Raji (cell line): ENCODE measurements around the gene MYBPH.

Experiments
- POLR2A ChIP-seq: IDR thresholded peaks from 2 replicates; pipeline ENCODE4 v1.6.1; 2011; ENCODE audit warnings: low read depth, low read length, control low read depth; ENCODE audit not compliant: insufficient read depth

MYBPH gene

GRCh38 chr1:203140743-203141520, 34.7 kb downstream of the MYBPH start:
- TF ChIP-seq POLR2A = no peak

- no peak for TF ChIP-seq POLR2A
Measured at GRCh38 chr1:203139976-203140475, 35.6 kb downstream of the MYBPH start.

GRCh38 chr1:203138066-203138465, 37.6 kb downstream of the MYBPH start:
- no peak for TF ChIP-seq POLR2A

GRCh38 chr1:203137324-203137723, 38.3 kb downstream of the MYBPH start:
- no peak for TF ChIP-seq POLR2A

- TF ChIP-seq POLR2A = no peak
Measured at GRCh38 chr1:203136409-203137042, 39.1 kb downstream of the MYBPH start.

GRCh38 chr1:203135636-203136305, 39.9 kb downstream of the MYBPH start:
- no peak for TF ChIP-seq POLR2A

- no peak for TF ChIP-seq POLR2A
Measured at GRCh38 chr1:203133970-203134725, 41.5 kb downstream of the MYBPH start.

GRCh38 chr1:203131548-203132200, 44.0 kb downstream of the MYBPH start:
- TF ChIP-seq POLR2A = no peak

- no peak for TF ChIP-seq POLR2A
Measured at GRCh38 chr1:203130358-203130985, 45.2 kb downstream of the MYBPH start.

GRCh38 chr1:203129501-203130231, 46.0 kb downstream of the MYBPH start:
- TF ChIP-seq POLR2A = no peak

GRCh38 chr1:203128716-203129500, 46.7 kb downstream of the MYBPH start:
- no peak for TF ChIP-seq POLR2A

- no peak for TF ChIP-seq POLR2A
Measured at GRCh38 chr1:203128431-203128715, 47.3 kb downstream of the MYBPH start.

GRCh38 chr1:203127666-203128430, 47.8 kb downstream of the MYBPH start, which contains the start of gene ADORA1:
ADORA1 (plus strand) TSS chr1:203127726; CDS start chr1:203128842, 1,116 bp downstream.
- no peak for TF ChIP-seq POLR2A
